ENCODE data around the gene MRM1. TPM values are rescaled to one million over a fixed set of nuclear protein-coding genes. Genes with fewer than 3 reads are reported as not detected.

The MRM1 gene
- total and polyA plus RNA-seq, 2 experiments from 2014 or later: 3.8 to 5.9 TPM

DNA sequence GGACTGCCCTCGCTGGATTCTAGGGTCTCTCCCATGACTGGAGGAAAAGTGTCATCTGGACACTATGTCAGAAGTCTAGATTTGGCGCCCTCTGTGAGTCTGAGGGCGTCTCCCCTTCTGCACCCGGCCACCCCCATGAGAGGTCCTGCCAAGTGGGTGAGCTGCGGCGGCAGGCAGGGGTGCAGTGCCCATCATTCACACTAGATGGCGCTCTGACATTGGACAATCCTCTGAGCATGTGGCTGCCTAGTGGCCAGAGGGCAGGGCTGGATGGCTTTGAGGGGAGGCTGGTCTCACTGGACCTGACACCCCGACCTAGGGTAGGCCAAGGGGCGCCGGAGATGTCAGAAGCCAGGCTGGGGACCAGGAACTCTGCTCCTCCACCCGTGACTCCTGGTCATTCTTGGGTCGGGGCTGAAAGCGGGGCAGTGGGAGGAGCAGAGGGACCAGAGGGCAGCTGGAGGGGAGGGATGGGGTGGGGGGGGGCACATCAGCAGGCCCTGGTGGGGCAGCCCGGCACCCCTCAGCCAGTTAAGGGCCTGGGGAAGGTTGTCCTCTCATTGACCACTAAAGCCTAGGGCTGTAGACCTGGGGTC, 28.0 kb downstream of the MRM1 start:
- Histone ChIP-seq H2AFZ (no peak overlapping the region), H3K36me3 (ENCODE audit: low read depth) (no peaks in the 10 kb centered on the region), H3K9me2 (ENCODE audit: insufficient read depth) (no peaks in the 10 kb centered on the region), H3F3A (ENCODE audit: insufficient read depth) (no peaks in the 10 kb centered on the region), H3K27me3 (replicated peaks; ENCODE audit: insufficient read depth) (no peaks in the 10 kb centered on the region; the same call in 1 of the 2 replicates), H3K9ac (no peak overlapping the region), H3K9me3 (ENCODE audit: low read depth) (no peaks in the 10 kb centered on the region), H3K4me1 (ENCODE audit: insufficient read depth) (no peaks in the 10 kb centered on the region), H3K79me2 (ENCODE audit: insufficient read depth) (no peaks in the 10 kb centered on the region), H3K4me3 (no peak overlapping the region), H4K20me1 (ENCODE audit: insufficient read depth) (no peaks in the 10 kb centered on the region), H3K4me2 (ENCODE audit: unreplicated experiment) (no peak overlapping the region), H3K27ac (no peak overlapping the region)
- in situ Hi-C loops (cut with MboI): loop anchor here (5.0 to 25.0 kb wide), 2 partner anchors 418 to 608 kb away; no protein-coding TSS in a partner anchor
- TF ChIP-seq EZH2 (IDR thresholded peaks at IDR 0.05; ENCODE audit: insufficient read depth, poor library complexity, severe bottlenecking) (no peak), EZH2phosphoT487 (IDR thresholded peaks at IDR 0.05; ENCODE audit: insufficient read depth, low read depth) (no peak)
- peak; percentile 72 for DNase-seq
- 20 to 21% methylated on average over 14 of the region's 14 CpGs for WGBS, 2 experiments (ENCODE audit: low coverage in 1 of 2, low lambda C conversion rate in 2 of 2, missing lambda C conversion rate in 2 of 2)

- H3K27ac ChIP-seq: no peak overlapping the region
- in situ Hi-C loops (cut with MboI): loop anchor here (5.0 to 25.0 kb wide), 2 partner anchors 417 to 607 kb away; no protein-coding TSS in a partner anchor
- H3K4me2 ChIP-seq (ENCODE audit: unreplicated experiment): no peak overlapping the region
- H3K4me3 ChIP-seq: no peak overlapping the region
- H3K9me2 ChIP-seq (ENCODE audit: insufficient read depth): no peaks in the 10 kb centered on the region
- no peak for DNase-seq
- no peak overlapping the region for H3K9ac ChIP-seq
- H2AFZ ChIP-seq: no peak overlapping the region
- WGBS, 2 experiments (ENCODE audit: low coverage in 1 of 2, low lambda C conversion rate in 2 of 2, missing lambda C conversion rate in 2 of 2): 77% methylated on average over 8 of the region's 8 CpGs
- H3F3A ChIP-seq (ENCODE audit: insufficient read depth): no peaks in the 10 kb centered on the region
- no peaks in the 10 kb centered on the region for H3K4me1 ChIP-seq (ENCODE audit: insufficient read depth)
- peaks cover 3% of the 10 kb centered on the region; the same call in 1 of the 2 replicates for H3K27me3 ChIP-seq (replicated peaks; ENCODE audit: insufficient read depth)
- H4K20me1 ChIP-seq (ENCODE audit: insufficient read depth): no peaks in the 10 kb centered on the region
- no peaks in the 10 kb centered on the region for H3K36me3 ChIP-seq (ENCODE audit: low read depth)
- no peaks in the 10 kb centered on the region for H3K79me2 ChIP-seq (ENCODE audit: insufficient read depth)
- H3K9me3 ChIP-seq (ENCODE audit: low read depth): no peaks in the 10 kb centered on the region
- TF ChIP-seq EZH2 (IDR thresholded peaks at IDR 0.05; ENCODE audit: insufficient read depth, poor library complexity, severe bottlenecking): no peak
- TF ChIP-seq EZH2phosphoT487 (IDR thresholded peaks at IDR 0.05; ENCODE audit: insufficient read depth, low read depth): no peak
Measured at GRCh38 chr17:36629970-36630502, 28.7 kb downstream of the MRM1 start.

DNA sequence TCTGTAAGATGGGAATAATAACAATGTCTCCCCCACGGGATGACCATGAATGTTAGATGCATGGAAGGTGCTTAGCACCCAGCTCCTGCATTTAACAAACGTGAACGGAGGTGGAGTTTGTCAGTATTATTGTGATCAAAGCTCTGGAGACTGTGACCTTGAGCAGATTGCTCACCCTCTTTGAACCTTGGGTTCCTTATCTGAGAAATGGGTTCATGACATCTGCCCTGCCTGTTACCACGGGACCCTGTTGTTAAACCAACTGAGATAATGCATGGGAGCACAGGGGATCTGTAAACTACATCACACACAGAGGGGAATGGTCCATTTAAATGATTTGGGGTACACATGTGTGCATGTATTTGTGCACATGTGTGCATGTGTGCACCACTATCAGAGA, 29.6 kb downstream of the MRM1 start:
- Histone ChIP-seq H3K27ac (no peak overlapping the region), H3K9me3 (ENCODE audit: low read depth) (no peaks in the 10 kb centered on the region), H3K27me3 (replicated peaks; ENCODE audit: insufficient read depth) (peaks cover 5% of the 10 kb centered on the region; the same call in 1 of the 2 replicates), H3F3A (ENCODE audit: insufficient read depth) (no peaks in the 10 kb centered on the region), H3K9ac (no peak overlapping the region), H3K9me2 (ENCODE audit: insufficient read depth) (no peaks in the 10 kb centered on the region), H4K20me1 (ENCODE audit: insufficient read depth) (no peaks in the 10 kb centered on the region), H3K79me2 (ENCODE audit: insufficient read depth) (no peaks in the 10 kb centered on the region), H2AFZ (no peak overlapping the region), H3K4me3 (no peak overlapping the region), H3K4me2 (ENCODE audit: unreplicated experiment) (no peak overlapping the region), H3K4me1 (ENCODE audit: insufficient read depth) (no peaks in the 10 kb centered on the region), H3K36me3 (ENCODE audit: low read depth) (no peaks in the 10 kb centered on the region)
- DNase-seq: no peak
- 40 to 49% methylated on average over 4 of the region's 4 CpGs for WGBS, 2 experiments (ENCODE audit: low coverage in 1 of 2, low lambda C conversion rate in 2 of 2, missing lambda C conversion rate in 2 of 2)
- TF ChIP-seq EZH2 (IDR thresholded peaks at IDR 0.05; ENCODE audit: insufficient read depth, poor library complexity, severe bottlenecking) (no peak), EZH2phosphoT487 (IDR thresholded peaks at IDR 0.05; ENCODE audit: insufficient read depth, low read depth) (no peak)
- in situ Hi-C loops (cut with MboI): loop anchor here (25.0 kb wide), 1 partner anchor 606 kb away; no protein-coding TSS in a partner anchor

DNA sequence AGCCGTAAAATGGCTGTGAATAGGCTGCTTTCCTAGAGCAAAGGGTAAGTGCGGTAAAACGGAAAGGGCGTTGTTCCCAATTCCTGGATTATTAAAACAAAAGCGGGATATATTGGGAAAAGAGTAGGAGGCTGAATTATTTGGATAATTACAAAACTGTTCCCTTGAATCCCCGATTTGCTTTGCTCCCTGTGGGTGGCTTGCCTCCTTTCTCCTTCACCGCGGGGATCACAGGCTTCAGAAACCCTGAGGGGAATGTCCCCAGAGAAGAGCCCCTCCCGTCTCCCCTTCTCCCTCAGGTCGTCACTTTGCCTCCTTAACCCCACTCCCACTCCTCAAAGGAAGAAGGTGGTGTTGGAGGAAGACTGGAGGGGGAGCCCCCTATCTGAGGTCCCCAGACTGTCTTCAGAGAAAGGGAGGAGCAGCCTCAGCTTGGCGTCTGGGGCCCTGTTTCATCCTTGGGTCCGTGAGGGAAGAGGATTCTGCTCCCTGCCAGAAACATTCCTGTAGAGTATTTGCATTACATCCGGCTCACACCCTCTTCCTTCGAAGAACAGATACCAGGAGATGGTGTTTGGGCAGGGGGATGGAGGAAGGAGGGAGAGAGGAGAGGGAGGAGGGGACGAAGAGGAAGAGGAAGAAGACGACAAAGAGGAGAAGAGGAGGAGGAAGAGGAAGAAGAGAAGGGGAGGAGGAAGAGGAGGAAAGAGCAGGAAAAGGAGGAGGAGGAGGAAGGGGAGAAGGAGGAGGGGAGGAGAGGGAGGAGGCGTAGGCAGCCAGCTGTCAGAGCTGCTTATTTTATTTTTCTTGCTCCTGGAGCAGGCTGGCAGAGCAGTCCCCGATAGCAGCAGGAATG, 31.8 kb downstream of the MRM1 start:
- no peak overlapping the region for H3K4me2 ChIP-seq (ENCODE audit: unreplicated experiment)
- no peaks in the 10 kb centered on the region for H3K36me3 ChIP-seq (ENCODE audit: low read depth)
- 34 to 38% methylated on average over 17 to 18 of the region's 18 CpGs for WGBS, 2 experiments (ENCODE audit: low coverage in 1 of 2, low lambda C conversion rate in 2 of 2, missing lambda C conversion rate in 2 of 2)
- no peak for DNase-seq
- no peak overlapping the region for H3K27ac ChIP-seq
- in situ Hi-C loops (cut with MboI): loop anchor here (25.0 kb wide), 1 partner anchor 604 kb away; no protein-coding TSS in a partner anchor
- TF ChIP-seq EZH2 (IDR thresholded peaks at IDR 0.05; ENCODE audit: insufficient read depth, poor library complexity, severe bottlenecking): no peak
- no peak for TF ChIP-seq EZH2phosphoT487 (IDR thresholded peaks at IDR 0.05; ENCODE audit: insufficient read depth, low read depth)
- H3K4me1 ChIP-seq (ENCODE audit: insufficient read depth): no peaks in the 10 kb centered on the region
- H3K4me3 ChIP-seq: no peak overlapping the region
- H3K79me2 ChIP-seq (ENCODE audit: insufficient read depth): no peaks in the 10 kb centered on the region
- H2AFZ ChIP-seq: no peak overlapping the region
- no peaks in the 10 kb centered on the region for H3K9me2 ChIP-seq (ENCODE audit: insufficient read depth)
- H3K27me3 ChIP-seq (replicated peaks; ENCODE audit: insufficient read depth): peaks cover 11% of the 10 kb centered on the region; the same call in 1 of the 2 replicates
- H3K9me3 ChIP-seq (ENCODE audit: low read depth): no peaks in the 10 kb centered on the region
- no peak overlapping the region for H3K9ac ChIP-seq
- H3F3A ChIP-seq (ENCODE audit: insufficient read depth): no peaks in the 10 kb centered on the region
- no peaks in the 10 kb centered on the region for H4K20me1 ChIP-seq (ENCODE audit: insufficient read depth)
